Thyroid gland (tissue), 4 donors: ENCODE data around the gene CACNA1S. TPM values are rescaled to one million over a fixed set of nuclear protein-coding genes. Genes with fewer than 3 reads are reported as not detected.

Experiments used
- DNase-seq, 2 donors: peaks; one replicate each; pipeline ENCODE4 v3.0.0-alpha.2; 2019
- H3K27ac ChIP-seq, 3 donors: fragments of 200-600 bp; sonication (generic); 1 replicate in 2 of 3; 2 replicates in 1 of 3; pipeline ENCODE4 v1.5.1; 2016 to 2019; ENCODE audit warnings: mild to moderate bottlenecking in 1 of 3, moderate library complexity in 1 of 3
- H3K27me3 ChIP-seq: fragments of 200-600 bp; sonication (generic); one replicate; pipeline ENCODE4 v1.5.1; 2019
- H3K36me3 ChIP-seq, 2 donors: fragments of 200-600 bp; sonication (generic); one replicate each; pipeline ENCODE4 v1.5.1; 2016 to 2019
- H3K4me1 ChIP-seq, 2 donors: fragments of 200-600 bp; sonication (generic); one replicate each; pipeline ENCODE4 v1.5.1; 2017 to 2019
- H3K4me3 ChIP-seq, 3 donors: fragments of 200-600 bp; sonication (generic); replicated peaks in 1 of 3; 1 replicate in 2 of 3; 2 replicates in 1 of 3; pipeline ENCODE4 v1.5.1; 2016; ENCODE audit warnings: mild to moderate bottlenecking in 1 of 3
- H3K9me3 ChIP-seq: fragments of 200-600 bp; sonication (generic); one replicate; pipeline ENCODE4 v1.5.1; 2017
- POLR2A ChIP-seq, 2 donors: fragments of 450-650 bp; IDR thresholded peaks; one replicate each; pipeline ENCODE4 v1.6.1; 2017; ENCODE audit warnings: antibody characterized with exemption in 2 of 2, mild to moderate bottlenecking in 2 of 2, moderate library complexity in 1 of 2
- WGBS, 2 donors: methylation state at CpG; one replicate each; pipeline ENCODE4 v1.1.5; 2017; 5-methylcytosine and 5-hydroxymethylcytosine counted together
- intact Hi-C: fragments of 100-400 bp; cut with DNase I; formaldehyde crosslinking; loops from one replicate; pipeline ENCODE4 v1.15.1; 2023
- total RNA-seq, 4 donors: library from RNA; depleted of rRNA; stranded (reverse); fragments of >200 nt; gene quantifications; one replicate each; pipeline ENCODE4 v1.2.3, GENCODE V29; 2016
- TF ChIP-seq, protein P1 (sequence below), 6 experiments: fragments of 200-600 bp in 3 of 6; fragments of 450-650 bp in 3 of 6; sonication (generic) in 3 of 6; IDR thresholded peaks; one replicate each; pipeline ENCODE4 v1.5.1; 2016 to 2019; ENCODE audit warnings: antibody characterized with exemption in 6 of 6, mild to moderate bottlenecking in 2 of 6, inconsistent platforms in 1 of 6, moderate library complexity in 1 of 6

The CACNA1S gene
- total RNA-seq, 4 donors from 2014 or later, result not detected

DNA sequence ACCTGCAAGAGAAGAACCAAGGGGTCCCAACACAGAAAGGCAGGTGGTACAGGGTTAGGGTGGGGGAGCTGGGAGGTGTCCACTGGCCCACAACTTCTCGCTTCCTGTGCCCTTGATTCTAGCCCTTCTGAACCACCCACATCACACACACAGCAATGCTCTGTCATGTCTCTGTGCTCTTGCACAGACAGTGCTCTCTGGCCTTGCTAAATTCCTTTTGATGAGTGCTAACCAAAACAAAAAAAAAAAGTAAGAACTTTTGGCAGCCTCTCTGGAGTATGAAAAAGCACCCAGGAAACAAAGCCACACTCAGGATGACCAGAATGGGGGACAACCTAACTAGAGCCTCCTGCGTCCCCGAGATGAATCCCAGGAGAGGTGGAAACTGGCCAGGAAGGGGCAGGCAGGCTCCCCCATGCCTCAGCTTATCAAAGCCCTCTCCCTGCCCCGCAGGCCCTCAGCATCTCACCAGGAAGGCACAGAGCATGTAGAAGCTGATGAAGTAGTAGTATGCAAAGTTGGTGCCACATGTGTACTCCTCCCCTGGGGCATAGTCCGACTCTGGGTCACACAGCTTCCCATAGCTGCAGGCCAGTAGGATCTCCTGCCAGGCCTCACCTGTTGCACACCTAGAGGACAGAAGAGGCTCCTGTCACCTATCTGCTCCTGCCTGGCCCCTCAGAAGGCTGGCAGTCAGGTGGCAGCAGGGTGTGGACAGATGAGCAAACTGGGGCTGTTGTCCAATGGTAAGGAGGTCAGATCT, 61.5 kb downstream of the CACNA1S start:
- Histone ChIP-seq H3K36me3 (no peaks in the 10 kb centered on the region), H3K4me1 (peaks cover 3% of the 10 kb centered on the region in 2 donors), H3K27ac (no peak overlapping the region), H3K9me3 (no peaks in the 10 kb centered on the region), H3K27me3 (no peaks in the 10 kb centered on the region), H3K4me3 (no peak overlapping the region)
- TF ChIP-seq, protein P1, sequence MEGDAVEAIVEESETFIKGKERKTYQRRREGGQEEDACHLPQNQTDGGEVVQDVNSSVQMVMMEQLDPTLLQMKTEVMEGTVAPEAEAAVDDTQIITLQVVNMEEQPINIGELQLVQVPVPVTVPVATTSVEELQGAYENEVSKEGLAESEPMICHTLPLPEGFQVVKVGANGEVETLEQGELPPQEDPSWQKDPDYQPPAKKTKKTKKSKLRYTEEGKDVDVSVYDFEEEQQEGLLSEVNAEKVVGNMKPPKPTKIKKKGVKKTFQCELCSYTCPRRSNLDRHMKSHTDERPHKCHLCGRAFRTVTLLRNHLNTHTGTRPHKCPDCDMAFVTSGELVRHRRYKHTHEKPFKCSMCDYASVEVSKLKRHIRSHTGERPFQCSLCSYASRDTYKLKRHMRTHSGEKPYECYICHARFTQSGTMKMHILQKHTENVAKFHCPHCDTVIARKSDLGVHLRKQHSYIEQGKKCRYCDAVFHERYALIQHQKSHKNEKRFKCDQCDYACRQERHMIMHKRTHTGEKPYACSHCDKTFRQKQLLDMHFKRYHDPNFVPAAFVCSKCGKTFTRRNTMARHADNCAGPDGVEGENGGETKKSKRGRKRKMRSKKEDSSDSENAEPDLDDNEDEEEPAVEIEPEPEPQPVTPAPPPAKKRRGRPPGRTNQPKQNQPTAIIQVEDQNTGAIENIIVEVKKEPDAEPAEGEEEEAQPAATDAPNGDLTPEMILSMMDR (IDR thresholded peaks at IDR 0.05), result no peak
- TF ChIP-seq POLR2A (IDR thresholded peaks at IDR 0.05), result no peak
- WGBS, 2 donors, result 85 to 86% methylated on average over 4 to 5 of the region's 5 CpGs
- no peak for DNase-seq
- intact Hi-C loops, result no loop called here

DNA sequence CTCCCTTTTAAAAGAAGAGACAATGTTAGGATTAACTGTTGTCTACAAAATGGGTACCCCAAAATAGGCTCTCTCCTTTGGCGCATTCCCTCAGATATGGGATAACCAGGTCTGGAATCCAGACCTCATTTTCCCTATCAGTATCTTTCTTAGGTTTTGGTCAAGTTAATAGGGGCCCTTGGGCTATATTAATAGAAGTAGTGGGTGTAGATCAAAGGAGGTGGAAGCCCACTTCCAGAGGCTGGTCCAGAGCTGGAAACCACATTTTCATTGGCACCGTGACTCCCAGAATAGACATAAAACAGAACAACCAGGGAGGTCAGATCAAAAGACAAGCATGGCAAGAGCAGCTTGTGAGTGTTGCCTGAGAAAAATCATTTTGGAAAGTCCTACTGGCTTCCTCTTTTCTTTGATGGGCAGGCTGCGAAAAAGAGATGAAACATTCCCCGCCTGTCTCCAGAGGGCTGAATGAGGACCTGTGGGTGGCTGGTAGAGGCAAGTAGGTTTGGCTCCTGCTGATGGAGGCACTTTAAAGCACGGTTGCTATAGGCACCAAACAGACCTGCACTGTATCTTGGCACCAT, 62.9 kb downstream of the CACNA1S start:
- Histone ChIP-seq H3K4me3 (no peak overlapping the region), H3K4me1 (no peaks in the 10 kb centered on the region), H3K27ac (no peak overlapping the region), H3K9me3 (no peaks in the 10 kb centered on the region), H3K27me3 (no peaks in the 10 kb centered on the region), H3K36me3 (no peaks in the 10 kb centered on the region)
- DNase-seq, result no peak
- no peak for TF ChIP-seq POLR2A (IDR thresholded peaks at IDR 0.05)
- TF ChIP-seq, protein P1 (IDR thresholded peaks at IDR 0.05), result no peak
- 97% methylated on average over 5 of the region's 5 CpGs for WGBS, 2 donors
- intact Hi-C loops, result no loop called here

DNA sequence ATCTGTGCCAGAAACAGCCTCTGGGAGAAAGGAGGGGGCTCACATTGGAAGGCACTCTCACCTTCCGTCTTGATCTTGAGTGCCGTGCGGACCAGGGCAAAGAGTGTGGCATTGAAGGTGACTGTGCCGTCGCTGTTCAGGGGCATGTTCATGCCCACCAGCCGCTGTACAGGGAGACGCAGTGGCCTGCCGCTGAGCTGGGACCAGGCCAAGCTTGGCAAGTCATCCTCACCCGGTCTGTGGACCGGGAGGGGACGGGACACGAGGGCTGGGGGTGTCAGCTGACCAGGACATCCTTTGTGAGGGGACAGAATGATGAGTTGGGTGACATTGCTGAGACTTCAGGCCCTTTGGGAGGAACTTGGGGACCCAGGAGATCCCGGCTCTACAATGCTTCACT, 63.7 kb downstream of the CACNA1S start:
- DNase-seq, result no peak
- no peak for TF ChIP-seq POLR2A (IDR thresholded peaks at IDR 0.05)
- TF ChIP-seq, protein P1 (IDR thresholded peaks at IDR 0.05), result no peak
- Histone ChIP-seq H3K4me1 (no peaks in the 10 kb centered on the region), H3K4me3 (no peak overlapping the region), H3K36me3 (no peaks in the 10 kb centered on the region), H3K9me3 (no peaks in the 10 kb centered on the region), H3K27me3 (no peaks in the 10 kb centered on the region), H3K27ac (no peak overlapping the region)
- 67 to 70% methylated on average over 10 to 13 of the region's 13 CpGs for WGBS, 2 donors
- intact Hi-C loops, result no loop called here

DNA sequence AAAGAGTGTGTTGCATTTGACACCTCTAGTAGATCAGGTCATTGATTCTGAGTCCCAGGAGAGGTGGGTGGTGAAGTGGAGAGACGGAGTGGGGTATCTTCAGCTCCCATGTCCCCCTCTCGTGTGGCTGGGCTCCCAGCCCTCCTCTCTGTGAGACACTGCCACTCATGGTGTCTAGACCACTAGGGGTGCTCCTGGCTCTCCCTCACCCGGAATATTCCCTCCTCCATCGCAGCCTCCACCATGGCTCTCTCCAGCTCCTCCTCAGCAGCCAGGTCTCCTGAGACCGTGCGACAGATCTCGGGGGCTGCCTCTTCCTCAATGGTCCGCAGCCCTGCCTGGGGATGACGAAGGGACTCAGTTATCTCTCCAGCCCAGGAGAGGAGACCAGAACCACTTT, 68.1 kb downstream of the CACNA1S start:
- H3K4me3 ChIP-seq, result no peak overlapping the region
- 74 to 82% methylated on average over 9 of the region's 9 CpGs for WGBS, 2 donors
- H3K27me3 ChIP-seq, result no peaks in the 10 kb centered on the region
- no peak overlapping the region for H3K27ac ChIP-seq
- H3K9me3 ChIP-seq, result no peaks in the 10 kb centered on the region
- intact Hi-C loops, result no loop called here
- no peak for TF ChIP-seq POLR2A (IDR thresholded peaks at IDR 0.05)
- TF ChIP-seq, protein P1 (IDR thresholded peaks at IDR 0.05), result no peak
- DNase-seq, result no peak
- no peaks in the 10 kb centered on the region for H3K4me1 ChIP-seq
- no peaks in the 10 kb centered on the region for H3K36me3 ChIP-seq

DNA sequence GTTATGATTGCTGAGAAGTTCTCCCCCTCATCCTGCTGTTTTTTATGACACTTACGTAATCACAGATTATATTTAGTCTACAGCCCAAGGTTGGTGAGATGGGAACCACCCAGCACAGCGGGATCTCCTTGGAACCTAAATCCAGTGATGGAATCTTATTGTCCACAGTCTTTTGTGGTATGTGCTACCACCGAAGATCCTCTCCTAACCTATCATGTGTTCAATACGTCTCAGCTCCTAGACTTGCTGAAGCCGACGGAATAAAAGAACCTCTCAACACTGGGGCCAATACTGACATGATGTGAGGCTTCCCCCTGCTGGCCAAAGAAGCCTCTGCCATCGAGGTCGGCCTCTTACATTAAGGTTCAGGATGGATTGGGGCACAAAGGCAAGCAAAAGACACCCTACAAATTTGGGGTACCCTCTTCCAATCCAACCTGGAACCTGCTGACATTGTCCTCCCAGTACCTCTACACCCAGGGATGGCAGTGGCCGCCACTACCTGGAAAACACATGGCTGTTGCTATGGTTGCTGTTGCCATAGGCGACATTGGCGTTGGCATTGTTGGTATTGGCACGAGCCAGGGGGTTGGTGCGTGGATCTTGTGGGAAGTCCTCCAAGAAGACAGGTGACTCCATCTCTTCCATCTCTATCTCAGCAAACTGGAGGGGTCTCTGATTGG, 69.3 kb downstream of the CACNA1S start:
- H3K9me3 ChIP-seq, result no peaks in the 10 kb centered on the region
- intact Hi-C loops, result loop anchor here (2.0 kb wide), 1 partner anchor 70 kb away; no protein-coding TSS in a partner anchor
- H3K4me3 ChIP-seq, result no peak overlapping the region
- no peak overlapping the region for H3K27ac ChIP-seq
- no peaks in the 10 kb centered on the region for H3K27me3 ChIP-seq
- H3K36me3 ChIP-seq, result no peaks in the 10 kb centered on the region
- 29 to 32% methylated on average over 13 of the region's 13 CpGs for WGBS, 2 donors
- DNase-seq, result peak; percentile 55
- no peak for TF ChIP-seq POLR2A (IDR thresholded peaks at IDR 0.05)
- TF ChIP-seq, protein P1 (IDR thresholded peaks at IDR 0.05), result peak in 5 of 6 experiments; percentile 52 to 85 (median 70)
- H3K4me1 ChIP-seq, result no peaks in the 10 kb centered on the region
